AG08396 (cell line): ENCODE measurements around the gene CTTNBP2NL.

Source experiments
- DNase-seq: peaks from one replicate; pipeline ENCODE4 v3.0.0; 2012; ENCODE audit warnings: low spot score, mixed read lengths

CTTNBP2NL gene

GRCh38 chr1:112507921-112508277 lies 111.9 kb downstream of the CTTNBP2NL start:
- peak; percentile 54 for DNase-seq

GRCh38 chr1:112508278-112509004 lies 112.4 kb downstream of the CTTNBP2NL start, which contains the start of gene WNT2B:
Gene WNT2B, plus strand, starts transcription at chr1:112508965. Its CDS starts 298 bp downstream, at chr1:112509263.
- DNase-seq = peak; percentile 65

DNA sequence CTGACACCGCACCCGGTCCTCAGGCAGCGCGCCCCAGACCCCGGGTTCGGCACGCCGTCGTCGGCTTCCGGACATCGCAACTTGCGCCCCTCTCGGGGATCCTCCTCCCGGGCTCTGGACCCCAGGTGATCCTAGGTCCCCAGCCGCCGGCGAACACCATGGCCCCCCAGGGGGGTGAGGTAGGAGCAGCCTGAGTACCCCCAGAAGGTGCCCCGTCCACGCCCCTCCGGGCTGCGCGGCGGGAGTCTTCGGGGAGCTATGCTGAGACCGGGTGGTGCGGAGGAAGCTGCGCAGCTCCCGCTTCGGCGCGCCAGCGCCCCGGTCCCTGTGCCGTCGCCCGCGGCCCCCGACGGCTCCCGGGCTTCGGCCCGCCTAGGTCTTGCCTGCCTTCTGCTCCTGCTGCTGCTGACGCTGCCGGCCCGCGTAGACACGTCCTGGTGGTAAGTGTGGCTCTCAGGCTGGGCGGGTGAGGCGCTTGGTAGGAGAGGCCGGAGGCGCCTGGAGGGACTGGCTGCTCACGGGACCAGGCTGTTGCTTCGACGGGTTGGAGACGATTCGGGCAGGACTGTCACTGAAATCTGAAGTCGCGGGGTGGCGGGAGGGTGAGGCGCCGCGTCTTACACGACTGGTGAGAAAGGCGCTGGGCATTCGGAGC lies 113.1 kb downstream of the CTTNBP2NL start:
- no peak for DNase-seq

- no peak for DNase-seq
Observed at GRCh38 chr1:112509660-112510178, 113.7 kb downstream of the CTTNBP2NL start.

DNA sequence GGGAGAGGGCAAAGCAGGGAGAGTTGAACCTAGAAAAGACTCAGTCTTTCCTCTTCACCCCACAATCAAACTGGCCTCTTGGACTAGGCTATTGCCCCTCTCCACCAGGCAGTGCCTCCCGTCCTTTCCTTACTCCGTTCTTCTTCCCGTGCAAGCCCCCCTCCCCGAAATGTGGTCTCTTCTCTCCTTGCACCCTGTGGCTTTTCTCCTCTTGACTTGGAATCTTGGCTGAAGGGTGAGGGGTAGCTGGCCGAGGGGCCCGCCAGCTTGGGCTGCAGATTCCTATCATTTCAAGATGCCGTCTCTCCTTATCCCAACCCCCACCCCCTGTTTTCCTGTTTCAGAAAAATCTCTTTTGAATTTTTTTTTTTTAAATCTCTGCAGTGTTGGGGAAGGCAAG lies 114.3 kb downstream of the CTTNBP2NL start:
- DNase-seq = no peak
